ENCODE data around the gene RAMP3.
"Not testable (repeated sequence)": the region's sequence is repeated elsewhere in the genome, so short reads cannot be mapped to it uniquely, and the experiment has no call there.

The RAMP3 gene

DNA sequence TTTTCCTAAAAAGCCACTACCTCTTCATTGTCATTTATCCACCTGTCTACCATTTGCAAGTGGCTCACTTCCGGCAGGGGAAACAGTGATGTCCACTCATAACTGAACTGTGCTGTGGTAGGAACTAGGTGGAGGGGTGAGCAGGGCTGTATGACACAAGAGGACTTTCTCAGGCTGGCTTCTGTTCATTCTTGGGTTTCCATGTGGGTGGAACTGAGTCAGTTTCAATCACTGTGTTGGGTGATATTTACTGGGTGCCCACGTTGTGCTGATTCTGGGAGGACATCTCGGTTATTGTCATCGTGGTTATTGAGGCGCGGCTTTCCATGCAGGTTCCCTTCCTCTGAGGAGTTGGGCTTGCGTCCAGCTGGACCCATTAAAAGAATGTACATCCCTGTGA lies 38.8 kb downstream of the RAMP3 start:
- DNase-seq (ENCODE audit: low read depth) = no peak

DNA sequence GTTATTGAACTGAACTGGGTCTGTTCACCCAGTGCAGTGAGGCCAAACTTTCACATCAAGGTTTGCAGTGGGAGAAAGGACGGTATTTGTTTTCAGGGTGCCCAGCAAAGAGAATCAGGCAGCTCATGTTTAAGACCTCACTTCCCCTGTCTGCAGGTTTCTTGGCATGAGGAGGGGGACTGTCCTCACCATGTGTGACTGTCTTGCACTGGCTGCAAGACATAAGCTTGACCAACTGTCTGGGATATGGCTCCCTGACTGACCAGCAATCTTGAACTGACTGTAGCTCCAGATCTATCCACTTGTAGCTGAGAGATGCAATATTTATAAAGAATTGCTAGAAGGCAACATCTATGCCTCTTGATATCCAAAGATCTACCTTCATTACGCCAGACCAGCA lies 39.9 kb downstream of the RAMP3 start:
- no peak for DNase-seq (ENCODE audit: low read depth)

DNA sequence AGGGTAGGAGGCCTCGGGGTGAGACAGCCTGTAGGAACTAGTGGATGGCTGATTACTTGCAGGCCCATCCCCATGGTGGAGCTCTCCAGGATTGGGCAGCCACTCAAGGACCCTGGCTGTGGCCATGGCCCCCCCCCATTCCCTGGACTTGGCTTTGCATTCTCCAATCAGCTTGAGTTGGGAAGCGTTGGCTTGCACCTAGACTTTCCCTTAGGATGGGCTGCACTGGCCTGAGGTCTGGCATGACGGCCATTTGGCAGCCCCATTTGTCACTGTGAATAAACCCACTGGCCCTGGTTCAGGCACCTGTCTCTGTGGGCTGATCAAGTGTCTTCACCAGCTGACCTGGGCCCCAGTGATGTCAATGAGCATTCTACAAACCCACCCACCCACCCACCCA lies 41.4 kb downstream of the RAMP3 start:
- DNase-seq (ENCODE audit: low read depth) = no peak

DNA sequence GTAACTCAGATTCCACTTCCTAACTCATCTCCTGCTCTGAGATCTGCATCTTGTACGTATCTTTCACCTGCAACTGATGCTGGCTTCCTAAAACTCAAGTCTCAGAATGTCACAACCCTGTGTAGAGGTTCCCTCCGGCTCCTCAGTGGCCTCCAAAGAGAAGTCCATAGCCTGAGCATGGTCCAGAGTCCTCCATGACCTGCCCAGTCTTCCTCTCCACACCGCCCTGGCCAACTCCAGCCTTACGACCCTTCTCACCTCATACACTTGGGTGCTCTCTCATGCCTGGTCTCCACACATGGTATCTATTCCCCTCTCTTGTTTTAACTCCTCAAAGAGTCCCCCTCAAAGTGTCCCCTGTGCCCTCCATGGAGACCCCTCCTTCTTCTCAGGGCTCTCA lies 41.9 kb downstream of the RAMP3 start:
- DNase-seq (ENCODE audit: low read depth) = no peak

DNA sequence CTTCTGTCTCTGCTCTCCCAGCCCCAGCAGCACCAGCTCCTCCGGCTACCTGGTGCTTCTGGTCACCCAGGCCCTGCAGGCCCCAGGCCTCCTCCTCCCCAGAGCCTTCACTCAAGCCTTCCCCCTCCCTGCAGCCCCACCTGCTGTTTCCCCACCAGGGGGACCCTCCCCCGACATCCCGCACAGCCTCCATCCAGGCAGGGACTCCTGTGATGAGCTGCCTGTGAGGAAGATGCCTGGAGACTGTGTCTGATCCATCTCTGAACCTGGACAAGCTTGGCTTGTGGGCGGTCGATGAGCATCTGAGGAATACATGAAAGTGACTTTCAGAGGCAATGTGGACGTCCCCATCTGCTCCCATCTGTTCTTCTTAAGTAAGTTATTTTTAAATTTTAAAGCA lies 45.0 kb downstream of the RAMP3 start:
- DNase-seq (ENCODE audit: low read depth) = no peak

DNA sequence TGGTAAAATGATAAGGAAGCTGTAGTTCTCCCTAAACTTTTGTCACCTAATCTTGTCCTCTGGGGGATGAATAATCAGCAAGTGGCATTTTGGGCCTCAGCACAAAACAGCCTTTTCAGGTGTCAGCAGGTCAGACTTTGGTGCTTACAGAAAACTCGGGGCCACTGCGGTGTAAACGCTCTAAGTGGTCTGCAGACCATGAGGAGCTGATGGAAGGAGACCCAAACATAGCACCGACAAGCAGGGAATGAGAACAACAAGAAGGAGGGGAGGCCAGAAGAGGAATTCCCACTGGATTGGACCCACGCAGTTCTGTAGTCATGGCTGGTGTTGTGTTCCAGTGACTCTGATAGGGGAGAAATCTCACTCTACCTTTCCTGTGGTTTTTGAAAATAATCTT lies 45.4 kb downstream of the RAMP3 start:
- no peak for DNase-seq (ENCODE audit: low read depth)

DNA sequence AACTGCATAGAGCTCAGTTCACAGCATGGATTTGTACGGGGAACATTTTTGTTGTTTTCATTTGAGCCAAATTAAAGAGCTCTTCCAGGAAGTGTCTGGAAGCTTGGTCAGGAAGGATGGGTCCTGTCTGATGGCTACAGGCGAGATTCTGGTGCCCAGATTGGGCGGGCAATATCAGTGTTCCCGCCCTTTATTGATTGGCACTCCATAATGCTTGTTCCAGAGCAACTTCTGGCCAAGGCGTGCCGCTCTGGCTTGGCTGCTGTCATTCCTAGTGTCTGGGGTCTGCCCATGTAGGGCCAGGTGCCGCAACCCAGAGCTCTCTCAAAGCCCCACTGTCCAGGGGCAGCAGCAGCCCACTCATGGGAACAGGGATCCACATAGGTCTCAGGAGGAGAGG lies 45.9 kb downstream of the RAMP3 start:
- DNase-seq (ENCODE audit: low read depth) = no peak

DNA sequence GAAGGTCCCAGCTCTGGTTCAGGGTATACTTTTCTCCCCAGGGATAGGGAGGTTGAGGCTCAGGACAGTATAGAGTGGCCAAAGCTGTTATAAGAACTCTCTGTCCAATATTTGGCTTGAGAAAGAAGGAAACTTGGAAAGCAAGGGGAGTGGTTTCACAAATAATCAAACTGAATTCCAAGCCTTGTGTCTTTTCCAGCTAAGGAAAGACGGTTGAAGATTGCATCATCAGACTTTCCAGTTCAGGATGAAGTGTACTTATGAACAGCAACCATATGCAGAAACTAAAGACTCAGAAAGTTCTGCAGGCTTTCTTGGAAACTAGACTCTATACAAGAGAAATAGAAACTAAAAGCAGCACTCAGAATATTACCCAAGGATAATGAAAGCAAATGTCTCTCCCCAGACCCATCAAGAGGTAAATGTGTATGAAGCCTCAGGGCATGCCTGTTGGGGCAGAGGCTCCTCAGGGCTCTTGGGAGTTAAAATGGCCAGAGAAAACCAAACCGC lies 46.4 kb downstream of the RAMP3 start:
- no peak for DNase-seq (ENCODE audit: low read depth)

DNA sequence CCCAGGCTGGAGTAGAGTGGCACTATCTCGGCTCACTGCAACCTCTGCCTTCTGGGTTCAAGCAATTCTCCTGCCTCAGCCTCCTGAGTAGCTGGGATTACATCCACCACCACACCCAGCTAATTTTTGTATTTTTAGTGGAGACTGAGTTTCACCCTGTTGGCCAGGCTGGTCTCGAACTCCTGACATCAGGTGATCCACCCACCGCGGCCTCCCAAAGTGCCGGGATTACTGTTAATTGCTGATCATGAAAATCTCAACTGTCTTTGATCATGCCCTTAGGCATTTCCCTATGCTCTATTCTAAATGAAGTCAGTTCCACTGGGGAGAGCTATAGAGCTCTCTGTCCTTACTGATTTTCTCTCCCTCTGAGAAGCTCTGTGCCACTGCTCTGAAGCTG lies 48.7 kb downstream of the RAMP3 start:
- not testable (repeated sequence) for DNase-seq (ENCODE audit: low read depth)

DNA sequence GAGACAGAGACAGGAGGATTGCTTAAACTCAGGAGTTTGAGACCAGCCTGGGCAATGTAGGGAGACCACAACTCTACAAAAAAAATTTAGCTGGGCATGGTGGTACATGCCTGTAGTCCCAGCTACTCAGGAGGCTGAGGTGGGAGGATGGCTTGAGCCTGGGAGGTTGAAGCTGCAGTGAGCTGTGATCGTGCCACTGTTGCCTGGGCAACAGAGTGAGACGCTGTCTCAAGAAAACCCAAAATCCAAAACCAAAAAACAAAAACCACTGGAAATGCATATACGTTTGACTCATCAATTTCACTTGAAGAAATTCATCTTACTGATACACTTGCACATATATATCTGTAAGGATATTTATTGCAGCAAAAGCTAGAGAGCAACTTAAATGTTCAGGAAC lies 52.3 kb downstream of the RAMP3 start:
- not testable (repeated sequence) for DNase-seq (ENCODE audit: low read depth)

DNA sequence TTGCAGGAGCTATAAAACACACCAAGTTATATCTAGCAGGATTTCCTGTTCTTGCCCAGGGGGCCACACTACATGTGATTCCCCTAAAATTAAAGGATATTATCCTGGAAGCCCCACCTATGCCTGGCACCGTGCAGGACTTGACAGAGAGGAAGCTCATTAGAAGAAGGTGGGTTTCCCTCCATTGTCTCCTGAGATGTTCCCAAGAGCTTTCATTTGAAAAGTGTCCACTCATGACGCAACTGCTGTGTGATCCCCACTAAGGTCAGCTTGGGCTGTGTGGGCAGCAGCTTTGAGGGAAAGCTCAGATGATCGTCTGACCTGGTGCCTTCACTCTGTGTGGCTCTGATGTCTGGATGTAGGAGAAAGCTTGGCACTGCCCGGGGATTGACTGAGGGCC lies 53.5 kb downstream of the RAMP3 start:
- DNase-seq (ENCODE audit: low read depth) = no peak

DNA sequence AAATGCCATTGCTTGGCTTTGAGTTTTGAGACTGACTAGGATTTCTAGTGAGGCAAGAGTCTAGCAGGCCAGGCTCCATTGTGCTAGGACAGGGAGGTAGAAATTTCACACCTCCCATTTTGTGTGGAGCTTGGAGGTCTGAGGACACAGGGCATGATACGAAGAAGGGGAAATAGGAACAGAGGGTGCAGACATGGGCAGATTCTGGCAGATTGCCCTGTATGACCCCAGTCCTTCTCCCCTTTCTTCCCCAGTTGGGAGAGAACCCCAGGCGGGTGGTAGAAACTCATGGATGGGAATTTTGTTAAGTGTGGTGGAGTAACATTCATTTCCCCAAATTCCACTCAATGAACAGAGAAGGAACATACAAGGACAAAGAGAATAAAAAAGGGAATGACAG lies 54.4 kb downstream of the RAMP3 start:
- DNase-seq (ENCODE audit: low read depth) = no peak

DNA sequence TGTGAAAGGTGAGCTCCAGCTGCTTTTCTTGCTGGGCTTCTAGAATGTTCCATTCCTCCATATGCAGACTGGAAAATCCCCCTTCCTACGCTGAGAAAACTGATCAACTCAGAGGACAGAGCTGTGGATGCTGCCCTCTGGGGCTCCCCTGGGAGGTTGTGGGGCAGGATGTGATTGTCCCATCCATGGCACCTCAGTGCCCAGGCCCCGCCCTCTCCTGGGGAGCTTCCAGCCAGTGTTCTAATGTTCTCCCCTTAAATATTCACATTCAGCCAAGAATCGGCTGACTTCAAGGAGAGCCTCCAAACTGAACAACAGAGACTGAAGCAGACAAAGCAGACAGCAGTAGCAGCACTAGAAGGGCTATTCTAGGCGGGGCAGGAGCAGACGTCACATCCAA lies 55.0 kb downstream of the RAMP3 start:
- DNase-seq (ENCODE audit: low read depth) = no peak

DNA sequence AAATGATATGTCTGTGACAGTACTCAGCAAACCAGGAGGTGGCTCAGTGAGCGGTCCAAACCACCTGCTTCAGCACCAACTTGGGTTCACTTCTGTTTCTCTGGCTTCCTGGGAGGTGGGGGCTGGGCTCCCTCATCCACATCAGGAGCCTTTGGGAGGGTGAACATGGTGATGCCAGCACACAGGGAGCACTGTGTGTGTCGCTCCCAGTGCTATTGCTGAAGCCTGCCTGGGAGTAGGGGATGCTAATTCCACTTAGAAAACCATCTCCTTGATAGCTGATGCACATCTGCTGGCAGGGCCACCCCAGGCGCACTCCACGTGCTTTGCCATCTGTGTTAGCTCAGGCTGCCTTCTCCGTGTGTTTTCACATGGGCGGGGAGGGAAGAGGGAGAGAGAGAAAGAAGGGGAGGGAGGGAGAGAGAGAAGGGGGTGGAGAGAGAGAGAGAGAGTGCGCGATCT lies 58.0 kb downstream of the RAMP3 start:
- no peak for DNase-seq (ENCODE audit: low read depth)

DNA sequence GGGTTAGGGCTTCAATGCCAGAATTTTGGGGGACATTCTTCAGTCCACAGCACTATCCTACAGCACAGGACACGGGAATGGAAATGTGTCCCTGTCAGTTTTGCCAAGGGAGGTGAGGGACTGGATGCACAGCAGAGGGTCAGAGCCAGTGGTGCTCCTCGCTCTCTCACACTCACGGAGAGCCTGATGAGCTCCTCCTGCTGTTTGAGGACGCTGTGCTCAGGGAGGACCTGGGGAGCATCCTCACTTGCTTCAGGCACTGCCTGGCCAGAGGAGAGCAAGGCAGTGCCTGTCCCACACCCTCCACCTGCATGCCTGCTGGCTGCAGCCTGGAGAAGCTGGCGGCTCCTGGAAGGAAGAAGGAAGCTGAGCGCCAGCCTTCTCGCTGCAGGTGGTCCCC lies 58.6 kb downstream of the RAMP3 start:
- DNase-seq (ENCODE audit: low read depth) = no peak

DNA sequence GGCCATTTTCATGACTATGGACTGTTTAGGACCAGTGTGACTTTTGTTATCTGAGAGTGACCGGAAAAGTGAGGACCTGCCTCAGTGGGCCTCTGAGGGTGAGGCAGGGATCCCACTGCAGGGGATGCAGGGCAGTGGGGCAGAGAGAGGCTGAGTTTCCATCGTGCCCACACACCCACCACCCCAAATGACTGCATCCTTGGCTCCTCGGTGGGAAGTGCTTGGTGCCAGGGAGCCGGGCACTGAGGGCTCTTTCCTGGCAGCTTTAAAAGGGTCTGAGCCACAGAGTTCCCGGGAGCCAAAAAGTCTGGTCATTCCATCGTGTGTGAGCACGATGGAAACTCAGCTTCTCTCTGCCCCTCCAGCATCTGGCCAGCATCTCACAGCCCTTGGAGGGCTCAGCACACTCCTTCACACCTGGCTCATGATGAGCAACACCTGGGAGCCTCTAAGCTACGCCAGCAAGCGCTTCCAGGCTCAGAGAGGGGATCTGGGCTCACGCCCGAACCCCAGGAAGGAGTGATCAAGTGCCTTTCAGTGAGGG lies 59.1 kb downstream of the RAMP3 start:
- DNase-seq (ENCODE audit: low read depth) = no peak

DNA sequence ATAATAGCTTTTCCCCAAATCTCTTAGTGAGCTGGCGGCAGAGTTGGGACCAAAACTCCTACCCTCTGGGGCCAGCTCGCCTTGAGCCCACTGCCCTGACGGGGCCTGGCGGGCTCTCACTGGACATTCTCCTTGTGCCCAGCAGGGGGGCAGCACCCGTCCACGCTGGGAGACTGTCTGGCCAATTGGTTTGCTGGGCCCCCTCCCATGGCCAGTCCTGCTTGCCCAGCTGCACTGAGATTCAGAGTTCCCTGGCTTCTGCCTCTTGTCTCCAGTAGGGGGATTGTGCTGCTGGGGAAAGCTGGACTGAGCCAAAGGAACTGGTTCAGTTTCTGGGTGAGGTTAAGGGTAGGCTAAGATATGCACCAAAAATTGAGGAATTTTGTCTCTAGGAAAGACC lies 59.8 kb downstream of the RAMP3 start:
- DNase-seq (ENCODE audit: low read depth) = no peak

DNA sequence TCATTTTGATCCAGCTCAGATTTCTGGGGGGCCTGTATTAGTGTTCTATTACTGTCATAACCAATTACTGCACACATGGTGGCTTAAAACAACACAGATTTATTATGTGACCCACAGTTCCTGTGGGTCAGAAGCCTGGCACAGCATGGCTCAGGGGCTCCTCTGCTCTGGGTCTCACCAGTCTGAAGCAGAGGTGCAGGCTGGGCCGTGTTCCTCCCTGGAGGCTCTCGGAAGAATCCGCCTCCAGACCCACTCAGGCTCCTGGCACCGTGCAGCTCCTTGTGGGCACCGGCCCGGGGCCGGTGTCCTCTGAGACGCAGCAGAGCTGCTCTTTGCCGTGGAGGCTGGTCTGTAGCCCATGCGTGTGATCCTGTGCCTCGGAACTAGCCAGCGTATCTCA lies 61.5 kb downstream of the RAMP3 start:
- no peak for DNase-seq (ENCODE audit: low read depth)

DNA sequence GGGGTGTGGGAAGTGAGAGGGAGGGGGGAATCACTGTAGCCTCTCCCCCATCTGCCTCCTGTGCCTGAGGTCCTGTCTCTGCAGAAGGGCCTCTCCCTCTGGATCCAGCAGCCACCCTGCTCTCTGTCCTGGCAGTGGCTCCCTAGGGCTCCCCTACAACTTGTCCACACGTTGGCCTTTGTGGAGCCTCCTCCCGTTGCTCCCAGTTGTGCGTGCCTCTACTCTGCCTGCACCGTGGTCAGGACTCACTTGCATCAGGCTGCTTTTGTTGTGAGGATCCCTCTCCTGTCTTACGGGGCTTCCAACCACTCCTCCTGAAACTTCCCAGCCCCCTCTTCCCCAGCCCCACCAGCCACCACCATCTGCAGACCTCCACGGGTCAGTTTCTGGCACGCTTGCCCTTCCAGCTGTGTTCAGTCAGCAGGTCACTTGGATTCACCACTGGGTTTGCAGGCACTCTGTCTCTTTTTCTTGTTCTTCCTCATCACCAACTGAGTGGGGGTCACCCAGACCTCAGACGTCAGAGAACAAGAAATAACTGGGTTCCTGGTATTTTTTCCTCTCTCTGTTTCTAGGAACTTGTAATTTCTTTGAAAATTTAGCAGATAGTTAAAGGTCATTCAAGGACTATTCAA lies 62.3 kb downstream of the RAMP3 start:
- DNase-seq (ENCODE audit: low read depth) = no peak

DNA sequence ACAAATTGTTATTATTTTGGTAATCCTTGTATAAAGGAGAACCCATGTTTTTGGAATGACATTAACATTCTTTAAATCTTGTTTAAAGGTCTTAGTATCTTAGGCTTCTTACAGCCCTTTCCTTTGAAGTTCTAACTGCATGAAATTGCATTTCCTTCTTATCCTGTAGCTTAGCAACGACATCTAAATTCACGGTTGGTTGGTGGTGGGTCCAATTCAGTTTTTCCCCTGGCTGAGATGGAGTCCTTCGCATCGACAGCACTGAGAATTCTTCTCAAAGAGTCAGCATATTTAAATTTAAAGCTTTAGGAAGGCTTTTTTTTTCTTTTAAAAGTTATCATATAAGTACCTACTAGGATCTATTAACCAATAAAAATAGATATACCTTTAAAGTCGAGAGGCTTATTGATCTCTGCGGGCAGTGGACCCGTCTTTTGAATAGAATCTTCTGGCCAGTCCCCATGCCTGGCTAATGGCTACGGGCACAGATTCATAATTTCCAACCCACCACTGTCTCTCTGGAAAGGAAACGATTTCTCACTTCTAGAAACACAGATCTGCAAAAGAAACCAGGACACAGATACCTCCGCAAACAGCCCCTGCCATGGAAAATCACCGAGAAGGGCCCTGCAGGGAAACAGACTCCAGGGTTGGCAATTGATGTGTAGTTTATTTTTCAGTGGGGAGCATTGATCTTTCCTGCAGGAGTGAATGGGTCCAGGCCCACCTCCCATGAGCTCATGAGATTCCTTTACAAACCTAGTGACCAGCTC lies 63.4 kb downstream of the RAMP3 start:
- no peak for DNase-seq (ENCODE audit: low read depth)

DNA sequence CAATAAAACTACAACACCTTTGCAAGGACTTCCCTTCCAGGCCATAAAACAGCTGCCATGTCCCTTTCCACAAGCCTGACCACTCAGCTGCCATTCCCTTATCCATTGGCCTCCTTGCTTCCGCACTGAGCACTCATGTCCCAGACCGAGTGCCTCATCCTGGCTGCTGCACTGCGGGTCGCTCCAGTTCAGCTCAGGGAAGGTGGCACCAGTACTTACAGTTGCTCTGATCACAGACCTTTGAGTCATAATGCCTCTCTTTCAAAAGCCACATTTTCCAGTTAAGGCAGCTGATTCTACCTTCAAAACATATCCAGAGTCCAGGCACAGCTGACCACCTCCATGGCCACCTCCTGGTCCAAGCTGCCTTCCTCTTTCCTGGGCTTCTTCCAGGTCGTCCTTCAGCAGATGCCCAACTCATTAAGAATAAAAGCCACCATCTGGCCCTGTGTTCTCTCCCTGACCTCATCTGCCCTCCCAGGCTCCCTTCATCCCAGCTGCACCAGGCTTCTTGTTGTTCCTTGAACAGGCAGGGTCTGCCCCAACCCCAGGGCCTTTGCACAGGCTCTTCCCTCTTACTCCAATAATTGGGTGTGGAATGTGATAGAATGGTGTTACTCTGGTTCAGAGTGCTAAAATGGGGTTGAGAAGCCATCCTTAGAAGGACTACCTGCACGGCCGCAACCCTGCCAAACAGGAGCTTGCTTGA lies 64.5 kb downstream of the RAMP3 start:
- DNase-seq (ENCODE audit: low read depth) = no peak

DNA sequence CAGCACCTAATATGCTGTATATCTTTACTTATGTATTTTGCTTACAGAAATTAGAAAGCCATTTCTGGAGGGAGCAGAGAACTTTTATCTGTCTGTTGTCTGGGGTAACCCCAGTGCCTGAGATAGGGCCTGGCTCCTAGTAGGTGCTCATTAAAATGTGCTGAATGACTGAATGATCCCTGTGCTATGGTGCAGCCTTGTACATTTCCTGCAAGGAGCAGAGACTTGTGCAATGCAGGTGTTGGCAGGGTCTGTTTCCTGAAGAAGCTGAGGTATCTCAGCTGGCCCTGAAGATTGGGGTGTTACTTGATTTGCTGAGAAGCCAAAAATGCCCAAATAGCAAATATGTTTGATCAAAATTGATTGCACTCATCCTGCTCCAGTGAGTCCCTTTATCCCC lies 65.5 kb downstream of the RAMP3 start:
- no peak for DNase-seq (ENCODE audit: low read depth)

All from activated T-cell treated with anti-CD3 and anti-CD28 coated beads for 1 hour (primary cell).